HEK293 (cell line): ENCODE data around the gene CDK19.

Experiments
- CTCF ChIA-PET: fragments of 350-600 bp; formaldehyde crosslinking; extraction: SDS; loops from one replicate; lab custom pipeline; 2021; ENCODE audit warnings: antibody characterized with exemption; lab: Yijun Ruan, JAX
- POLR2A ChIA-PET: fragments of 300-600 bp; formaldehyde crosslinking; extraction: SDS; loops from one replicate; lab custom pipeline; 2020; ENCODE audit warnings: antibody characterized with exemption, inconsistent platforms; lab: Yijun Ruan, JAX
- H3K27ac ChIP-seq: fragments of 200-500 bp; sonication (Bioruptor generic); 2 replicates; pipeline ENCODE4 v1.5.1; 2014; ENCODE audit warnings: low read depth, low read length, control low read depth, inconsistent platforms; ENCODE audit errors: extremely low read depth
- H3K36me3 ChIP-seq, 2 experiments: fragments of 200-500 bp in 1 of 2; sonication (Bioruptor generic) in 1 of 2; 1 replicate in 1 of 2; 2 replicates in 1 of 2; pipeline ENCODE4 v1.5.1; 2014 to 2017; ENCODE audit warnings: inconsistent platforms in 2 of 2, low read length in 2 of 2; ENCODE audit not compliant: control insufficient read depth in 2 of 2, insufficient read depth in 1 of 2
- H3K4me1 ChIP-seq: fragments of 200-500 bp; sonication (Bioruptor generic); 2 replicates; pipeline ENCODE4 v1.5.1; 2014; ENCODE audit warnings: mild to moderate bottlenecking, low read length, inconsistent platforms; ENCODE audit not compliant: control insufficient read depth, insufficient read depth
- H3K4me3 ChIP-seq: 2 replicates; pipeline ENCODE4 v1.5.1; 2011; ENCODE audit warnings: low read depth, mild to moderate bottlenecking, control low read depth, low read length, moderate library complexity
- H3K9me3 ChIP-seq: fragments of 200-500 bp; sonication (Bioruptor generic); 2 replicates; pipeline ENCODE4 v1.5.1; 2014; ENCODE audit warnings: low read depth, low read length, inconsistent platforms; ENCODE audit not compliant: control insufficient read depth, insufficient read depth
- BCL11B ChIP-seq: fragments of 450-650 bp; formaldehyde crosslinking; IDR thresholded peaks from 2 replicates; pipeline ENCODE4 v1.5.1; 2016; ENCODE audit warnings: low read depth, missing biosample characterization, missing genetic modification characterization
- GFI1B ChIP-seq: fragments of 450-650 bp; formaldehyde crosslinking; IDR thresholded peaks from 2 replicates; pipeline ENCODE4 v1.5.1; 2016; ENCODE audit warnings: missing biosample characterization, missing genetic modification characterization
- GLIS2 ChIP-seq: fragments of 450-650 bp; formaldehyde crosslinking; IDR thresholded peaks from 2 replicates; pipeline ENCODE4 v1.5.1; 2016; ENCODE audit warnings: missing biosample characterization, missing genetic modification characterization
- HOXC10 ChIP-seq: sonication (generic); formaldehyde crosslinking; IDR thresholded peaks from 2 replicates; pipeline ENCODE4 v1.8.1; 2023; ENCODE audit warnings: mild to moderate bottlenecking, missing genetic modification reagents
- PATZ1 ChIP-seq: fragments of 450-650 bp; formaldehyde crosslinking; IDR thresholded peaks from 2 replicates; pipeline ENCODE4 v1.5.1; 2016; ENCODE audit warnings: missing biosample characterization, missing genetic modification characterization
- TRIM28 ChIP-seq: IDR thresholded peaks from 2 replicates; pipeline ENCODE4 v1.6.1; 2011; ENCODE audit warnings: low read length, control low read depth, borderline replicate concordance
- YY2 ChIP-seq: fragments of 450-650 bp; formaldehyde crosslinking; IDR thresholded peaks from 2 replicates; pipeline ENCODE4 v1.5.1; 2016; ENCODE audit warnings: missing biosample characterization, missing genetic modification characterization
- ZBTB20 ChIP-seq: fragments of 450-650 bp; formaldehyde crosslinking; IDR thresholded peaks from 2 replicates; pipeline ENCODE4 v1.5.1; 2016; ENCODE audit warnings: missing biosample characterization, missing genetic modification characterization
- ZFP37 ChIP-seq: fragments of 450-650 bp; formaldehyde crosslinking; IDR thresholded peaks from 2 replicates; pipeline ENCODE4 v1.5.1; 2016; ENCODE audit warnings: missing biosample characterization, missing genetic modification characterization
- ZNF184 ChIP-seq: fragments of 450-650 bp; IDR thresholded peaks from 2 replicates; pipeline ENCODE4 v1.5.1; 2018; ENCODE audit warnings: missing biosample characterization, mild to moderate bottlenecking, missing genetic modification characterization
- ZNF221 ChIP-seq: fragments of 450-650 bp; formaldehyde crosslinking; IDR thresholded peaks from 2 replicates; pipeline ENCODE4 v1.5.1; 2017; ENCODE audit warnings: missing biosample characterization, missing genetic modification characterization, borderline replicate concordance
- ZNF362 ChIP-seq: fragments of 450-650 bp; formaldehyde crosslinking; IDR thresholded peaks from 2 replicates; pipeline ENCODE4 v1.5.1; 2016; ENCODE audit warnings: missing biosample characterization, missing genetic modification characterization
- ZNF501 ChIP-seq: fragments of 450-650 bp; formaldehyde crosslinking; IDR thresholded peaks from 2 replicates; pipeline ENCODE4 v1.5.1; 2016; ENCODE audit warnings: missing biosample characterization, missing genetic modification characterization
- ZNF529 ChIP-seq: fragments of 450-650 bp; formaldehyde crosslinking; IDR thresholded peaks from 2 replicates; pipeline ENCODE4 v1.5.1; 2017; ENCODE audit warnings: missing genetic modification characterization, missing biosample characterization; ENCODE audit not compliant: insufficient replicate concordance
- ZNF555 ChIP-seq: fragments of 450-650 bp; formaldehyde crosslinking; conservative IDR thresholded peaks from 2 replicates; pipeline ENCODE4 v1.5.1; 2017; ENCODE audit warnings: missing biosample characterization, mild to moderate bottlenecking, missing genetic modification characterization, inconsistent platforms
- ZNF580 ChIP-seq: fragments of 450-650 bp; formaldehyde crosslinking; IDR thresholded peaks from 2 replicates; pipeline ENCODE4 v1.5.1; 2016; ENCODE audit warnings: missing biosample characterization, missing genetic modification characterization
- ZNF585B ChIP-seq: fragments of 450-650 bp; formaldehyde crosslinking; IDR thresholded peaks from 2 replicates; pipeline ENCODE4 v1.5.1; 2016; ENCODE audit warnings: missing biosample characterization, missing genetic modification characterization
- ZNF747 ChIP-seq: fragments of 450-650 bp; formaldehyde crosslinking; IDR thresholded peaks from 2 replicates; pipeline ENCODE4 v1.5.1; 2016; ENCODE audit warnings: missing biosample characterization, missing genetic modification characterization
- ZNF768 ChIP-seq: fragments of 450-650 bp; formaldehyde crosslinking; IDR thresholded peaks from 2 replicates; pipeline ENCODE4 v1.5.1; 2018; ENCODE audit warnings: missing biosample characterization, mild to moderate bottlenecking, missing genetic modification characterization
- ZNF777 ChIP-seq: fragments of 450-650 bp; formaldehyde crosslinking; IDR thresholded peaks from 2 replicates; pipeline ENCODE4 v1.5.1; 2017; ENCODE audit warnings: missing biosample characterization, missing genetic modification characterization, borderline replicate concordance
- ZSCAN18 ChIP-seq: fragments of 450-650 bp; formaldehyde crosslinking; IDR thresholded peaks from 2 replicates; pipeline ENCODE4 v1.5.1; 2016; ENCODE audit warnings: missing biosample characterization, missing genetic modification characterization
- ZSCAN4 ChIP-seq: fragments of 450-650 bp; formaldehyde crosslinking; IDR thresholded peaks from 2 replicates; pipeline ENCODE4 v1.5.1; 2017; ENCODE audit warnings: missing biosample characterization, missing genetic modification characterization

The CDK19 gene

GRCh38 chr6:110856296-110856695 lies 41.0 kb upstream of the CDK19 start:
- no peaks in the 10 kb centered on the region for H3K4me1 ChIP-seq
- POLR2A ChIA-PET: interaction anchor here (3.6 kb wide), 1 partner anchor 18 kb away, joined by 16 read pairs; the partner anchor contains the start of gene AMD1
- H3K36me3 ChIP-seq: no peaks in the 10 kb centered on the region
- H3K27ac ChIP-seq: no peak overlapping the region
- no peak overlapping the region for H3K4me3 ChIP-seq
- TF ChIP-seq ZNF777 (no peak), GLIS2 (no peak), ZBTB20 (tag by site-specific recombination) (no peak), ZNF184 (tag by site-specific recombination) (no peak), GFI1B (tag by site-specific recombination) (no peak), ZNF501 (tag by site-specific recombination) (no peak), ZNF362 (no peak), PATZ1 (tag by site-specific recombination) (no peak), ZNF768 (tag by site-specific recombination) (no peak), YY2 (tag by site-specific recombination) (no peak), ZSCAN4 (tag by site-specific recombination) (no peak)
- H3K9me3 ChIP-seq: no peaks in the 10 kb centered on the region
- CTCF ChIA-PET: no interaction called here

GRCh38 chr6:110853754-110854477 lies 38.6 kb upstream of the CDK19 start:
- Histone ChIP-seq H3K27ac (no peak overlapping the region), H3K9me3 (no peaks in the 10 kb centered on the region), H3K4me1 (no peaks in the 10 kb centered on the region), H3K36me3 (no peaks in the 10 kb centered on the region), H3K4me3 (no peak overlapping the region)
- TF ChIP-seq HOXC10 (CRISPR knock-in tag) (no peak), ZNF580 (no peak), BCL11B (no peak), GLIS2 (no peak), ZNF777 (no peak), TRIM28 (no peak), ZNF221 (tag by site-specific recombination) (no peak), ZNF529 (tag by site-specific recombination) (no peak), ZFP37 (tag by site-specific recombination) (no peak), ZNF747 (tag by site-specific recombination) (no peak), ZNF585B (tag by site-specific recombination) (no peak), ZSCAN18 (tag by site-specific recombination) (no peak), ZNF555 (tag by site-specific recombination) (no peak)
- ChIA-PET CTCF (interaction anchor here (0.7 to 1.2 kb wide), 3 partner anchors 26 to 200 kb away, joined by 3 to 4 read pairs (median 3); no protein-coding TSS in a partner anchor), POLR2A (interaction anchor here (0.7 to 0.9 kb wide), 2 partner anchors 38 to 300 kb away, joined by 3 read pairs; partner anchors contain the start of gene CDK19)
